ENCODE results near the gene NUP62CL.
A peak's percentile ranks its signal among the peaks of the same experiment; 100 is the strongest.

NUP62CL gene

DNA sequence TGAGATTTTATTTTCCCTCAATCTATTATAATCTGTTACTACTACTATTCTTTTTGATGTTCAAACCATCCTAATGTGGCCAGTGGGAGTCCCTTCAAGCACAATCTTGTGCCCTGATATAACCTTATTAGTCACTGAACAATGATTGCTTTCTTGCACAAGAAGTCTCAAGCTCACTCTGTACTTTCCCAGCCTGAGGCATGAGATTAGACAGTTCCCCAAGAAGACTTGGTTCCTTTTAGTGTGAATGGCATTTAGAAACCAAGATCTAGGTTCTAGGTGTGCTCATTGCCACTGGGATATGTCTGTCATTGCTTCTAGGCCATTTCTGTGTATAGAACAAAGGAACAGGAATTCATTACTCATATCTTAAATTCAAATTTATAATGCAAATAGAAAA is 59.6 kb downstream of the NUP62CL start:
- no peak for DNase-seq

DNA sequence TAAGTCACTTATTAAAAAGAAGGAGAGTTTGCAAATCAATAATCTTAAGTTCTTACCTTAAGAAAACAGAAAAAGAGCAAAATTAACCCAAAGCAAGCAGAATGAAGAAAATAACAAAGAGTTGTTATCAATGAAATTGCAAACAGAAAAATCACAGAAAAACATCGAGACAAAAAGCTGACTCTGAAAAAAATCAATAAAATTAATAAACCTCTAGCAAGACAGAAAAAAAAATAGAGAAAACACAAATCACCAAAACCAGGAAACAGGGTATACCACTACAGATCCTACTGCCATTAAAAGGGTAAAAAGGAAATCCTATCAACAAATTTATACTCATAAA is 70.3 kb downstream of the NUP62CL start:
- no peak for DNase-seq

DNA sequence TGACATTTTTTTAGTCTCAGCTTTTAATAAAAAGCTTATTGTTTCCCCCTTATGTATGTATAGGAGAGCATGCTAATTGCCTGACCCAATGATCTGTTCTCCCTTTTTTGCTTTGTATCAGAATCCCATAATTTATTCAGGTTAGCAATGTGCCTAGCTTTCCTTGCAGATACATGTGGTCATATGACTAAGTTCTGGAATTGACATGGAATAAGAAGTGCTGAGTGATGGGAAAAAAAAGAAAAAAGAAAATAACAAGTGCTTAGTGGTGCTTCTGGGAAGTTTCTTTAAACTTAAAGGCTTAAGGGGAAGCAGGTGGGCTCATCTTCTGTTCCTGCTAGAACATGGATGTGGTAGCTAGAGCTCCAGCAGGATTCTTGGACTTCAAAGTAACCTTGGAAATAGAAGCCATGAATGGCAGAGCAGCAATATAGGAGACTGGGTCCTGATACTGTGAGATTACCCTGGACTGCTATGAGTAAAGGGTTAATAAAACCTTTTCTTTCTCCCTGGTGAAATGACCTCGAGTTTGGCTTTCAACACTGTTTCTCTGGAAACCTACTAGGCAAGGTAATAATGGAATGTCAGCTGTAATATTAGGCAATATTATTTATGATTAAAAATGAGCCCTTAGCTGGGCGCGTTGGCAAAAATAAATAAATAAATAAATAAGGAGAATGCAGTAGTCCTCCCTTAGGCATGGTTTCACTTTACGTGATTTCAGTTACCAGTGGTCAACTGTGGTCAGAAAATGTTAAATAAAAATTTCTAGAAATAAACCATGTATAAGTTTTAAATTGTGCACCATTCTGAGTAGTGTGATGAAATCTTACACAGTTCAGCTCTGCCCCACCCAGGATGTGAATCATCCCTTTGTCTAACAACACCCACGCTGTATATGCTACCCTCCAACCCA is 70.9 kb downstream of the NUP62CL start:
- DNase-seq = no peak

DNA sequence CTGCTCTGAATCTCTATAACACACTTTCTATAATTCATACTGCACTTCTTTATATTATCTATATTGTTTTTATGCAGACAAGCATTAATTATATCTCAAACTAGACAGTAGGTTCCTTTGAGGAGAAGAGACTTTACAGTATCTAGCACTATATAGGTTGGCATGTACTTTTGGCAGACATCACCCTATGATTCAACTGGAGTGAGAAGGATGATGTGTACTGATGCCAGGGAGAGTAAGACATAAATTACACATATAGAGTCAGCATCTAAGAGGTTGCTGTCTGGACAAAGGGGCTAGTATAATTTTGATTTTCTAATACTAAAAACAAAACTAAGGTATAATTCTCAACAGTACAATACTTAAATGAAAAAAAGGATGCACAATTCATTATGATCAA is 82.5 kb downstream of the NUP62CL start:
- no peak for DNase-seq

DNA sequence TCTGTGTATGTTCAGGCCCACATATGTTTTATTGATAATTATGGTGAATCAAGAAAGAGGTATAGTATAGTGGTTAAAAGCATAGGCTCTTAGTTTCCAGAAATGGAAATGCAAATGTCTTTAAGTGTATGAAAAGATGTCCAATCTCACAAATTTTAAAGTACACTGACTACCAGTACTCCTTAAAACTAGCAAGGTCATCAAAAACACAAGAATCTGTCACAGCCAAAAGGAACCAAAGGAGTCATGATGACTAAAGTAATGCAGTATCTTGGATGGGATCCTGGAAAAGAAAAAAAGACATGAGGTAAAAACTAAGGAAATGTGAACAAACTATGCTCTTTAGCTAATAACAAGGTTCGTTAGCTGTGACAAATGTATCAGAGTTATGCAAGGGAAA is 87.0 kb downstream of the NUP62CL start:
- no peak for DNase-seq

DNA sequence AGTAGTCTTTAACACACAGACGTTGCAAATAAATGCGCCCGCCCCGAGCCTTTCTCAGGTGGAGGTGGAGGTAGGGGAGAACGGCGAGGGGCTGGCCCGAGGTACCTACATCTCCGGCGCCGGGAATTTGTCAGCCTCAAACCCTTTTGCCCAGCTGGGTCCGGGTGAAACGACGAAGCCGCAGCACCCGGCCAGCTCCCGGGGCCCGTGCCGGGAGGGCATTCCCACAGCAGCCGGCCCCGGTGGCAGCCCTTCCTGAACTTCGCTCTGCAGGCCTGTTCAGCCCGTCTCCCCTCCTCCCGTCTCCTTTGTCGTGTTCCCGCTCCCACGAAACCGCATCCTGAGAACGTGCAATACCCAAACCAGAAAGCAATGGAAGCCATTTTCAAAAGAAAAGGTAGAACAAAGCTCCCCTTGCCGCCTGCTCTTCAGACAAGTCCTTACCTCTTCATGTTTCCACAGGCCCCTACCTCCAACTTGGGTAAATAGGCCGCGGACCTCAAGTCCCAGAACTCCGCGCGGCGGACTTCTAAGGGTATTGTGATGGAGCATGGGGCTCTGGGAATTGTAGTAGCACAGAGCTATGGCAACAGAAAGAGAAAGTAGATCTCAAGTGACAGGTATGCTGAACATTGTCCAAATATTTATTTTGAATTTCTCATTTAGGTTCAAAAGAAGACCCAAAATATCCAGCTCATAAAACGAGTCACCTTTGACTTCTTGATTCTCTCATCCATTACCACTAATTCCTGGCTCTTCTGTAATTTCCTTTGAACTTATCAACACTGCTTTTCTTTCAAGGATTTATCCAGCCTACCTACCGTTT is 87.7 kb downstream of the NUP62CL start, which contains the start of gene RBM41:
Gene RBM41 (minus strand): TSS at position 501 of the 826 bp plus-strand sequence. CDS start 49 bp downstream, at position 452.
- peak; percentile 40 for DNase-seq

DNA sequence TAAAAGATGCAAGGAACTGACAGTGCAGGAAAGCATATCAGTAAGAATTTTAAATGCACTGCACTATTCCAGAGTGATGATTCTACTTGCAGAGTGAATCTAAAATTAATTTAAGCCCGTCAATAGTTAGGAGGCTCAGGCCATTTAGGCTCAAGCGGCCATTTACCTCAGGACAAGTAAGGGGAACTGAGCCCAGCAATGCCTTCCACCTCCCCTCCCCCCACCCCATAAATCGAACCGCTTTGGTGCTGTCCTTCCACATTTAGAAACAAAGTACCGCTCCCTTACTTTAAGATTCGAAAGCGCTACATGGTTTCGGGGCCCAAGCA is 88.3 kb downstream of the NUP62CL start:
- DNase-seq = no peak

DNA sequence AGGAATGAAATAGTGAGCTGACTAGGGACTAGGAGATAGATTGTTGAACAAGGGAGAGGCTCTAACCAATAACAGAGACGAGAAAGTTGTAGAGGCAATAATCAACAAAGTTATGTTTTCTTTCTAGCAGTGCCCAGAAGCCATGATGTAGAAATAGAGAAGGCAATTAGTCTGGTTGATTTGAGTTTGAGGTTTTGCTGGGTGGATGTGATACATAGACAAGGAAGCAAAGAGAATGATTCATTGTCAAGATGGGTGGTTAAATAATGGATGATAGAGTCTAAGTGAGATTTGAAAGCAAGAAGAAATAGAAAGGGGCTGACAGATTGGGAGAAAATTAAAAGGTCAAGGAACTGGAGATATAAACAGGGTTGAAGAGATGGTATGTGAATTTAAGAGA is 98.8 kb downstream of the NUP62CL start:
- no peak for DNase-seq

DNA sequence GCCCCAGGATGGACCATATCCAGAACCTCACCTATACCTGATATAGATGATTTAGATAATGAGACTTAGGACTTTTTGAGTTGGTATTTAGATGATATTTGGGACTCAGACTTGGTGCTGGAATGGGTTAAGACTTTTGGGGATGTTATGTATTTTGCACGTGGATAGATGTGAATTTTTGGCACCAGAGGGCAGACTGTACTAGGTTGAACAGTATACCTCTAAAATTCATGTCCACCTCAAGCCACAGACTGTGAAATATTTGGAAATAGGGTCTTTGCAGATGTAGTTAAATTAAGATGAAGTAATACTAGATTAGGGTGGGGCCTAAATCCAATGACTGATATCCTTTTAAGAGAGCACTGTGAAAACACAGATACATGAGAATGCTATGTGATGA is 103.3 kb downstream of the NUP62CL start:
- DNase-seq = no peak

DNA sequence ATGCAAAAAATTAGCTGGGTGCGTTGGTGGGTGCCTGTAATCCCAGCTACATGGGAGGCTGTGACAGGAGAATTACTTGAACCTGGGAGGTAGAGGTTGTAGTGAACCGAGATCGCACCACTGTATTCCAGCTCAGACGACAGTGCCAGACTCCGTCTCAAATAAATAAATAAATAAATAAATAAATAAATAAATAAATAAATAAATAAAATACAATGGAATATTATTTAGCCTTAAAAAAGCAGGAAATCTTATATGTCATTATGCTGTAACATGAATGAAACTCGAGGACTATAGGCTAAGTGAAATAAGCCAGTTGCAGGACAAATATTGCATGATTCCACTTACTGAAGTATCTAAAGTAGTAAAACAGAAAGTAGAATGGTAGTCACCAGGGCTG is 130.1 kb downstream of the NUP62CL start:
- DNase-seq = no peak

All from NCI-H526 treated with DMSO at 0.1 percent for 48 hours (cell line).